Upper lobe of right lung (tissue), 1 donor: ENCODE data around the gene C11orf21. TPM values are rescaled to one million over a fixed set of nuclear protein-coding genes. Genes with fewer than 3 reads are reported as not detected.
"Not testable (repeated sequence)": the region's sequence is repeated elsewhere in the genome, so short reads cannot be mapped to it uniquely, and the experiment has no call there.

Experiments used
- ATAC-seq: fragments of 200-7000 bp; cut with Tn5 transposase; one replicate; pipeline ENCODE4 v1.9.1; 2020; ENCODE audit warnings: mild to moderate bottlenecking, moderate library complexity
- DNase-seq: peaks from one replicate; pipeline ENCODE4 v3.0.0-alpha.2; 2020
- H3K27ac ChIP-seq: fragments of 200-600 bp; one replicate; pipeline ENCODE4 v1.8.0; 2022
- H3K27me3 ChIP-seq: fragments of 200-600 bp; one replicate; pipeline ENCODE4 v1.8.0; 2022; ENCODE audit warnings: mild to moderate bottlenecking
- H3K36me3 ChIP-seq: fragments of 200-600 bp; one replicate; pipeline ENCODE4 v1.8.0; 2022
- H3K4me1 ChIP-seq: fragments of 200-600 bp; one replicate; pipeline ENCODE4 v1.8.0; 2022
- H3K4me3 ChIP-seq: fragments of 200-600 bp; one replicate; pipeline ENCODE4 v1.8.0; 2022; ENCODE audit warnings: mild to moderate bottlenecking
- H3K9me3 ChIP-seq: fragments of 200-600 bp; one replicate; pipeline ENCODE4 v1.8.0; 2022
- CTCF ChIP-seq: fragments of 200-600 bp; IDR thresholded peaks from one replicate; pipeline ENCODE4 v1.8.0; 2022; ENCODE audit warnings: antibody characterized with exemption
- intact Hi-C: fragments of 100-400 bp; cut with DNase I; formaldehyde crosslinking; loops from one replicate; pipeline ENCODE4 v1.11.0; 2022
- total RNA-seq: library from RNA; stranded (reverse); fragmentation: NEBNext Ultra II Directional; extraction: Animal tissue kit (Norgen Biotek cat#: 25700); gene quantifications from one replicate; pipeline ENCODE4 v1.2.1, GENCODE V29; 2021
- donor health status: DM: no; HTN: yes; CAD: no; lungs with severe emphysema.

Gene C11orf21
- total RNA-seq, 1 donor from 2014 or later, result 6.5 TPM

DNA sequence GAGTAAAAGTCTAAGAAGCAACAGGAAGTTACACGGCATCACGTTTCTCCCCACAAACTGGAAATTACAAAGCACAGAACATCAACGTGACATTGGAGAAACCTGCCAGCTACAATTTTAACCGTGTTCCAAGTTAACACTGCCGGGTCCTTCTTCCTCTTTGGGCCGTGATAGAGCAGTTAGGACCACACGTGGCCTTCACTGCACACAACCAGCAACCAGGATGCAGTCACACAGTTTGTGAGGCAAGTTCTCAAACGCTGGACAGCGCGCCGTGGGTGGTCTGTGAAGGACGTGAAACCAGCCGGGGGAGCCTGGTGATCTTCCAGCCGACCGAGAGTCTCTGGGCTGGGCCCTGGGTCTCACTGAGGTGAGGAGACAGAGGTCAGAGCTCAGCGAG is 14.6 kb downstream of the C11orf21 start:
- no peak for DNase-seq
- Histone ChIP-seq H3K4me1 (no peaks in the 10 kb centered on the region), H3K36me3 (no peaks in the 10 kb centered on the region), H3K4me3 (no peak overlapping the region), H3K9me3 (peaks cover 4% of the 10 kb centered on the region), H3K27me3 (no peaks in the 10 kb centered on the region), H3K27ac (no peak overlapping the region)
- intact Hi-C loops, result no loop called here
- no peak for TF ChIP-seq CTCF
- peak; percentile 21 for ATAC-seq

DNA sequence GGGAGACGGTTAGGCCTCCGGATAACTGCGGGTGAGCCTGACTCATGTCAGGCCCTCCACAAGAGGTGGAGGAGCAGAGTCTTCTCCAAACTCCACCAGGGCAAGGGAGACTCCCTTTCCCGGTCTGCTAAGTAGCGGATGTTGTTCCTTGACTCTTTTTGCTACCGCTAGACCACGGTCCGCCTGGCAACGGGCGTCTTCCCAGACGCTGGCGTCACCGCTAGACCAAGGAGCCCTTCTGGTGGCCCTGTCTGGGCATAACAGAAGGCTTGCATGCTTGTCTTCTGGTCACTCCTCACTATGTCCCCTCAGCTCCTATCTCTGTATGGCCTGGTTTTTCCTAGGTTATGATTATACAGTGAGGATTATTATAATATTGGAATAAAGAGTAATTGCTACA is 15.4 kb downstream of the C11orf21 start:
- intact Hi-C loops, H3K27ac ChIP-seq, H3K9me3 ChIP-seq, H3K4me3 ChIP-seq, ATAC-seq, H3K36me3 ChIP-seq, H3K4me1 ChIP-seq, H3K27me3 ChIP-seq: not testable (repeated sequence)
- DNase-seq, result peak; percentile 33

DNA sequence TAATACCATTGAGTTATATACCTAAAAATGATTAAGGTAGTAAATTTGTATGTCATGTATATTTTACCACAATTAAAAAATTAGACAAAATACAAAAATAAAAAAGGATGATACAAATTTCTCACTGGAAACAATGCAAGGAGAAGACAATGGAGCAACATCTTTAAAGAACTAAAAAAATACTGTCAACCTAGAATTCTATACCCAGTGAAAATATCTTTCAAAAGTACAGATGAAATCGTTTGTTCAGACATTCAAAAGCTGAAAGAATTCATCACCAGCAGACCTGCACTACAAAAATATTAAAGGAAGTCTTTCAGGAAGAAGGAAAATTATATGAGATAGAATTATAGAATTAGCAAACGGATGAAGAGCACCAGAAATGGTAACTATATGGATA is 21.5 kb downstream of the C11orf21 start:
- H3K27ac ChIP-seq, result no peak overlapping the region
- DNase-seq (no peak), ATAC-seq (no peak)
- H3K4me3 ChIP-seq, result no peak overlapping the region
- TF ChIP-seq CTCF, result no peak
- no peaks in the 10 kb centered on the region for H3K27me3 ChIP-seq
- no peaks in the 10 kb centered on the region for H3K4me1 ChIP-seq
- peaks cover 4% of the 10 kb centered on the region for H3K9me3 ChIP-seq
- intact Hi-C loops, result no loop called here
- H3K36me3 ChIP-seq, result no peaks in the 10 kb centered on the region

DNA sequence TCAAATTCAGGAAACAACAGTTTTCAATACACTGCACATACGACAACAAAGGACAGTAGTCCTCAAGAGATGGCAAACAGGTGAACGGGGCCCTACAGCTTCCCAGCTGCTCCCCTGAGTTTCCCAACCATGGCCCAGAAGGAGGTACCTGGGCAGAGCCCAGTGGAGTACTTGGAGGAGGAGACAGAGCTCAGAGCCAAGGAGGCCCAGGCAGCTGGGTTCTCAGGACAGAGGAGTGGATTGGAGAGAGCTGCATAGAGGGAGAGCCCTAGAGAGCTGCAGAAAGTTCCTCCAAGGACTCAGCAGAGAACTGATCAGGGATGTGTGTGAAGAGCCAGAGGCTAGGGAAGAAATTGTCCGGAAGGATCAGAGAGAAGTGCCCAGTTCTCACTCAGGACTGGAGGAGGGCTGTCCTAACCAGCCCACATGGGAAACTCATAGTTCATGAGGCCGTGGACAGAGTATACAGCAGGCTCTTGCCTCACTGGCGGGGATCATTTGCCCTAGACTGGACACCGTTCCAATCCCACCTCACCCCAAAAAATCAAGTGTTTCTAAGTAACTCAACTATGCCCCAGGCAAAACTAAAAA is 23.7 kb downstream of the C11orf21 start:
- Histone ChIP-seq H3K36me3 (no peaks in the 10 kb centered on the region), H3K9me3 (peaks cover 4% of the 10 kb centered on the region), H3K27me3 (no peaks in the 10 kb centered on the region), H3K4me3 (no peak overlapping the region), H3K27ac (no peak overlapping the region), H3K4me1 (no peaks in the 10 kb centered on the region)
- ATAC-seq, result peak; percentile 58
- TF ChIP-seq CTCF, result no peak
- peak; percentile 34 for DNase-seq
- intact Hi-C loops, result no loop called here

GRCh38 chr11:2277008-2277346 is 24.7 kb downstream of the C11orf21 start:
- H3K27me3 ChIP-seq, result peaks cover 2% of the 10 kb centered on the region
- no peaks in the 10 kb centered on the region for H3K36me3 ChIP-seq
- DNase-seq (peak; percentile 30), ATAC-seq (no peak)
- no peaks in the 10 kb centered on the region for H3K9me3 ChIP-seq
- no peak overlapping the region for H3K4me3 ChIP-seq
- intact Hi-C loops, result no loop called here
- TF ChIP-seq CTCF, result no peak
- H3K27ac ChIP-seq, result no peak overlapping the region
- H3K4me1 ChIP-seq, result no peaks in the 10 kb centered on the region

DNA sequence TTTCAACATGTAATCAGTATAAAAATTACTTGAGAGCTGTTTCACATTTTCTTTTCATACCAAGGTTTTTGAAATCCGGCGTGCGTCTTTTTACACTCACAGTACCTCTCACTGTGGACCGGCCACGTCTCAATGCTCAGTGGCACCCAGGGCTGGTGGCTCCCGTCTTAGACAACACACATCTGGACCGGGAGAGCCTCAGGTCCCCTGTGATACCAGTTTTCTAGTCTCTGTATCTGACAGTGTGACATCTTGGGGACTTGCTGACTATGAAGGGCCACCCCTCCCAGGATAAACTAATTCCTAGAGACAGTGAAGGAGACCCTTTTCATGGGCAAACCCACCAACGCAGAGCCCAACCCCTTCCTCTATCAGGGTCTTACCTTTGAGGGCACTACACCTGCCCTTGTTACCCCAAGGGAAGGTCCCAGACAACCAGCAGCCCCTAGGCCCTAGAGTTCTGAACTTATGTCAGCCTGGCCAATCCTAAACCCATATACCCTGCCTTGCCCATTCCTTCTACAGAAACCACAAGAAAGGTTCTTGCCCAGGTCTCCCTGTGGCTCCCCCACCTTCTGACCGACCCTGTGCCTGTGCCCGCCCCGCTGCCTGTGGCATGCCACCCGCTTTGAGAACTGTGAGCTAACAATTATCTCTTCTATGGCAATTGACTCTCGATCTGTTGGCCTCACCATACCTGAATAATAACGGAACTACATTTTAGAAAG is 25.3 kb downstream of the C11orf21 start:
- no peak for TF ChIP-seq CTCF
- H3K27me3 ChIP-seq, result peaks cover 7% of the 10 kb centered on the region
- intact Hi-C loops, result no loop called here
- H3K27ac ChIP-seq, result no peak overlapping the region
- H3K4me1 ChIP-seq, result no peaks in the 10 kb centered on the region
- no peak overlapping the region for H3K4me3 ChIP-seq
- no peaks in the 10 kb centered on the region for H3K36me3 ChIP-seq
- ATAC-seq (no peak), DNase-seq (peak; percentile 35)
- H3K9me3 ChIP-seq, result no peaks in the 10 kb centered on the region
